SU-DHL-6 (cell line): ENCODE results near the gene AJM1.

Experiments used
- H2AFZ ChIP-seq: fragments of 200-600 bp; sonication (generic); 2 replicates; pipeline ENCODE4 v1.6.1; 2014; ENCODE audit warnings: low read depth, mild to moderate bottlenecking, moderate library complexity, mixed read lengths, antibody characterized with exemption, low read length; ENCODE audit not compliant: severe bottlenecking
- H3F3A ChIP-seq: fragments of 200-600 bp; shearing (Covaris generic); 2 replicates; pipeline ENCODE4 v1.6.0; 2016; ENCODE audit warnings: antibody characterized with exemption, mild to moderate bottlenecking; ENCODE audit not compliant: insufficient read depth
- H3K27ac ChIP-seq: fragments of 200-600 bp; sonication (generic); 2 replicates; pipeline ENCODE4 v1.5.1; 2016; ENCODE audit warnings: low read depth, mild to moderate bottlenecking, low read length, moderate library complexity, mixed read lengths
- H3K27me3 ChIP-seq: fragments of 200-600 bp; sonication (generic), shearing (Covaris generic); 2 replicates; pipeline ENCODE4 v1.6.0; 2014; ENCODE audit warnings: mild to moderate bottlenecking, low read length
- H3K36me3 ChIP-seq: fragments of 200-600 bp; sonication (generic); 2 replicates; pipeline ENCODE4 v1.6.1; 2014; ENCODE audit warnings: mild to moderate bottlenecking, low read length, mixed read lengths
- H3K4me2 ChIP-seq: fragments of 300-600, 200-600 bp; shearing (Covaris generic), sonication (generic); 2 replicates; pipeline ENCODE4 v1.6.0; 2014; ENCODE audit warnings: low read length, low read depth, mild to moderate bottlenecking; ENCODE audit not compliant: poor library complexity, severe bottlenecking
- H3K4me3 ChIP-seq: fragments of 200-600 bp; sonication (generic); 2 replicates; pipeline ENCODE4 v1.5.1; 2014; ENCODE audit warnings: antibody characterized with exemption, low read length, mild to moderate bottlenecking, mixed read lengths; ENCODE audit not compliant: insufficient read depth, poor library complexity, severe bottlenecking
- H3K79me2 ChIP-seq: fragments of 200-600 bp; sonication (generic); 2 replicates; pipeline ENCODE4 v1.6.1; 2014; ENCODE audit warnings: mild to moderate bottlenecking, low read length, moderate library complexity; ENCODE audit not compliant: insufficient read depth
- H3K9ac ChIP-seq: fragments of 200-600 bp; sonication (generic); 2 replicates; pipeline ENCODE4 v1.7.0; 2014; ENCODE audit warnings: mild to moderate bottlenecking, low read length
- H3K9me2 ChIP-seq: fragments of 200-600 bp; sonication (generic); replicated peaks from 2 replicates; pipeline ENCODE4 v1.6.1; 2014; ENCODE audit warnings: low read length; ENCODE audit not compliant: insufficient read depth
- H3K9me3 ChIP-seq: fragments of 200-600 bp; sonication (generic); 2 replicates; pipeline ENCODE4 v1.6.1; 2014; ENCODE audit warnings: low read length, mixed read lengths; ENCODE audit not compliant: insufficient read depth
- H4K20me1 ChIP-seq: fragments of 200-600 bp; sonication (generic); 2 replicates; pipeline ENCODE4 v1.6.1; 2014; ENCODE audit warnings: low read depth, mild to moderate bottlenecking, antibody characterized with exemption, low read length, moderate library complexity, mixed read lengths
- EZH2phosphoT487 ChIP-seq: fragments of 200-600 bp; sonication (generic), shearing (Covaris generic); conservative IDR thresholded peaks from 2 replicates; pipeline ENCODE4 v1.6.1; 2018; ENCODE audit warnings: mild to moderate bottlenecking, antibody characterized with exemption, low read length, moderate library complexity, mixed read lengths
- TF ChIP-seq, protein P1 (sequence below): fragments of 200-600 bp; sonication (generic); IDR thresholded peaks from one replicate; pipeline ENCODE4 v1.5.1; 2017; ENCODE audit warnings: antibody characterized with exemption, mild to moderate bottlenecking, low read length, moderate library complexity; ENCODE audit not compliant: insufficient read depth, poor library complexity, severe bottlenecking

AJM1 gene

DNA sequence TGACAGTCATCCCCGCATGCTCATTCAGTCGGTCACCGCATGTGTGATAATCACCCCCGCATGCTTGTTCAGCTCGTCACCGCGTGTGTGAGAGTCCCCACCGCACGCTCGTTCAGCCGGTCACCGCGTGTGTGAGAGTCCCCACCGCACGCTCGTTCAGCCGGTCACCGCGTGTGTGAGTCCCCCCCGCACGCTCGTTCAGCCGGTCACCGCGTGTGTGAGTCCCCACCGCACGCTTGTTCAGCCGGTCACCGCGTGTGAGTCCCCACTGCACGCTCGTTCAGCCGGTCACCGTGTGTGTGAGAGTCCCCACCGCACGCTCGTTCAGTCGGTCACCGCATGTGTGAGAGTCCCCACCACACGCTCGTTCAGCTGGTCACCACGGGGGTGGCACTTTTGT is 47.6 kb downstream of the AJM1 start:
- Histone ChIP-seq H3K27ac (no peak overlapping the region), H3K27me3 (no peaks in the 10 kb centered on the region), H2AFZ (no peak overlapping the region), H3K9me3 (no peaks in the 10 kb centered on the region), H3K79me2 (peaks cover 80% of the 10 kb centered on the region), H3F3A (no peaks in the 10 kb centered on the region), H3K4me3 (no peak overlapping the region), H3K9me2 (no peaks in the 10 kb centered on the region), H3K9ac (no peak overlapping the region), H3K4me2 (no peak overlapping the region), H3K36me3 (no peaks in the 10 kb centered on the region), H4K20me1 (no peaks in the 10 kb centered on the region; the same call in 1 of the 2 replicates)
- TF ChIP-seq EZH2phosphoT487 = no peak
- TF ChIP-seq, protein P1, sequence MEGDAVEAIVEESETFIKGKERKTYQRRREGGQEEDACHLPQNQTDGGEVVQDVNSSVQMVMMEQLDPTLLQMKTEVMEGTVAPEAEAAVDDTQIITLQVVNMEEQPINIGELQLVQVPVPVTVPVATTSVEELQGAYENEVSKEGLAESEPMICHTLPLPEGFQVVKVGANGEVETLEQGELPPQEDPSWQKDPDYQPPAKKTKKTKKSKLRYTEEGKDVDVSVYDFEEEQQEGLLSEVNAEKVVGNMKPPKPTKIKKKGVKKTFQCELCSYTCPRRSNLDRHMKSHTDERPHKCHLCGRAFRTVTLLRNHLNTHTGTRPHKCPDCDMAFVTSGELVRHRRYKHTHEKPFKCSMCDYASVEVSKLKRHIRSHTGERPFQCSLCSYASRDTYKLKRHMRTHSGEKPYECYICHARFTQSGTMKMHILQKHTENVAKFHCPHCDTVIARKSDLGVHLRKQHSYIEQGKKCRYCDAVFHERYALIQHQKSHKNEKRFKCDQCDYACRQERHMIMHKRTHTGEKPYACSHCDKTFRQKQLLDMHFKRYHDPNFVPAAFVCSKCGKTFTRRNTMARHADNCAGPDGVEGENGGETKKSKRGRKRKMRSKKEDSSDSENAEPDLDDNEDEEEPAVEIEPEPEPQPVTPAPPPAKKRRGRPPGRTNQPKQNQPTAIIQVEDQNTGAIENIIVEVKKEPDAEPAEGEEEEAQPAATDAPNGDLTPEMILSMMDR = no peak

DNA sequence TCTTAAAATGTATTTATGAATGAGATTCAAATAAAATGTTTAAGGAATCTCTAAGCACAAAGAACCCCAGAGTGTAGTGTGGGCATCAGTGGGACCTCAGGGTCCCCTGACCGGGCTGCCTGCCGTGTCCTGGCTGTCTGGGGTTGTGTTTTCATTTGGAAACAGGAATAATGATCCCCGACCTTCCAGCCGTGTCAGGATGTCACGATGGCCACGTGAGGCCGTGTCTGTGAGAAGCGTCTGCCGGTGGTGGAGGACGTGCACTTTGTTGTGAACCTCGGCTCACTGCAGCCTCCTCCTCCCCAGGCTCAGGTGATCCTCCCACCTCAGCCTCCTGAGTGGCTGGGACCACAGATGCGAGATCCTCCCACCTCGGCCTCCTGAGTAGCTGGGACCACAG is 48.4 kb downstream of the AJM1 start:
- Histone ChIP-seq H3K27me3 (no peaks in the 10 kb centered on the region), H3K27ac (no peak overlapping the region), H3K36me3 (no peaks in the 10 kb centered on the region), H3K4me2 (no peak overlapping the region), H3K9ac (no peak overlapping the region), H3F3A (no peaks in the 10 kb centered on the region), H3K9me2 (no peaks in the 10 kb centered on the region), H2AFZ (no peak overlapping the region), H3K4me3 (no peak overlapping the region), H3K9me3 (no peaks in the 10 kb centered on the region), H4K20me1 (no peaks in the 10 kb centered on the region; the same call in 1 of the 2 replicates), H3K79me2 (peaks cover 88% of the 10 kb centered on the region)
- no peak for TF ChIP-seq EZH2phosphoT487
- TF ChIP-seq, protein P1 = no peak
